ENCODE data around the gene MFN1. TPM values are rescaled to one million over a fixed set of nuclear protein-coding genes. Genes with fewer than 3 reads are reported as not detected.

The MFN1 gene
- total and polyA plus RNA-seq, 12 donors: 15.0 to 82.1 (median 66.5) TPM

GRCh38 chr3:179416681-179417080 lies 69.2 kb downstream of the MFN1 start:
- ATAC-seq (no peak), DNase-seq (no peak)
- TF ChIP-seq, protein P1, sequence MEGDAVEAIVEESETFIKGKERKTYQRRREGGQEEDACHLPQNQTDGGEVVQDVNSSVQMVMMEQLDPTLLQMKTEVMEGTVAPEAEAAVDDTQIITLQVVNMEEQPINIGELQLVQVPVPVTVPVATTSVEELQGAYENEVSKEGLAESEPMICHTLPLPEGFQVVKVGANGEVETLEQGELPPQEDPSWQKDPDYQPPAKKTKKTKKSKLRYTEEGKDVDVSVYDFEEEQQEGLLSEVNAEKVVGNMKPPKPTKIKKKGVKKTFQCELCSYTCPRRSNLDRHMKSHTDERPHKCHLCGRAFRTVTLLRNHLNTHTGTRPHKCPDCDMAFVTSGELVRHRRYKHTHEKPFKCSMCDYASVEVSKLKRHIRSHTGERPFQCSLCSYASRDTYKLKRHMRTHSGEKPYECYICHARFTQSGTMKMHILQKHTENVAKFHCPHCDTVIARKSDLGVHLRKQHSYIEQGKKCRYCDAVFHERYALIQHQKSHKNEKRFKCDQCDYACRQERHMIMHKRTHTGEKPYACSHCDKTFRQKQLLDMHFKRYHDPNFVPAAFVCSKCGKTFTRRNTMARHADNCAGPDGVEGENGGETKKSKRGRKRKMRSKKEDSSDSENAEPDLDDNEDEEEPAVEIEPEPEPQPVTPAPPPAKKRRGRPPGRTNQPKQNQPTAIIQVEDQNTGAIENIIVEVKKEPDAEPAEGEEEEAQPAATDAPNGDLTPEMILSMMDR (IDR thresholded peaks at IDR 0.05): no peak
- Histone ChIP-seq H3K4me3 (no peak overlapping the region), H3K9me3 (no peaks in the 10 kb centered on the region), H3K4me1 (peaks cover 0 to 18% (median 9%) of the 10 kb centered on the region in 9 donors), H3K27me3 (no peaks in the 10 kb centered on the region), H3K27ac (peak overlapping the region in 2 of 10 donors; percentile 38 to 56), H3K36me3 (peaks cover 0 to 94% (median 16%) of the 10 kb centered on the region in 9 donors)
- intact Hi-C loops (cut with DNase I): no loop called here
- 93 to 97% methylated on average over 2 of the region's 2 CpGs for WGBS, 2 donors

DNA sequence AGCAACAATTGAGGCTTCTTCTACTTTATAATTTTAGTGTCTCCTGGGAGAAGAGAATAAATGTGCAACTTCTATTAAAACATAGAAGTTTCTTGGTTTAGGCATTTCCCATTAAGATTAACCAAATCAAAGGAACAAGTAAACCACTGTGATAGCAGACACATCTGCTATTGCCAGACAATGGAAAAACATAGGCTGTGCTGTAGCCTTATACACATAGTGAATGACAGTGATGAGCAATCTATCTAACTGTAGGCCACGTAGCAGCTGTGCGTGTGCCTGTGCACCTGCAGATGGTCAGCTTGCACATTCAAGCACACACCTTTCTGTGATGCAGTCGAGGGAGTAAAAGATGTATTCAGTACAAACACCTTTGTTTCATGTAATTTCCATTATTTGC lies 71.1 kb downstream of the MFN1 start:
- H3K27ac ChIP-seq: no peak overlapping the region
- peaks cover 0 to 26% (median 10%) of the 10 kb centered on the region in 9 donors for H3K4me1 ChIP-seq
- no peaks in the 10 kb centered on the region for H3K27me3 ChIP-seq
- ATAC-seq (no peak), DNase-seq (no peak)
- H3K4me3 ChIP-seq: no peak overlapping the region
- WGBS, 2 donors: 90 to 92% methylated on average over 3 of the region's 3 CpGs
- TF ChIP-seq, protein P1 (IDR thresholded peaks at IDR 0.05): no peak
- intact Hi-C loops (cut with DNase I): no loop called here
- H3K36me3 ChIP-seq: peaks cover 0 to 87% (median 24%) of the 10 kb centered on the region in 9 donors
- no peaks in the 10 kb centered on the region for H3K9me3 ChIP-seq

GRCh38 chr3:179421500-179421899 lies 74.0 kb downstream of the MFN1 start:
- Histone ChIP-seq H3K9me3 (no peaks in the 10 kb centered on the region), H3K4me3 (no peak overlapping the region), H3K27me3 (no peaks in the 10 kb centered on the region), H3K27ac (peak overlapping the region in 4 of 10 donors; percentile 2 to 51 (median 22)), H3K4me1 (peaks cover 0 to 13% (median 10%) of the 10 kb centered on the region in 9 donors), H3K36me3 (peaks cover 0 to 93% (median 44%) of the 10 kb centered on the region in 9 donors)
- 16 to 23% methylated on average over 2 of the region's 2 CpGs for WGBS, 2 donors
- intact Hi-C loops (cut with DNase I): loop anchor here (1.0 to 5.0 kb wide), 5 partner anchors 136 to 141 kb away; partner anchors contain the start of gene ACTL6A (in 1 of the 10)
- peak in 1 of 2 donors; percentile 53 for DNase-seq
- ATAC-seq: peak; percentile 64 to 92 (median 82)
- TF ChIP-seq, protein P1 (IDR thresholded peaks at IDR 0.05): peak; percentile 51 to 84 (median 68)

- intact Hi-C loops (cut with DNase I): loop anchor here in 1 of 10 donors (5.0 kb wide), 1 partner anchor 122 kb away; no protein-coding TSS in a partner anchor
- peaks cover 0 to 29% (median 18%) of the 10 kb centered on the region in 9 donors for H3K4me1 ChIP-seq
- H3K9me3 ChIP-seq: no peaks in the 10 kb centered on the region
- ATAC-seq (no peak), DNase-seq (no peak)
- no peak overlapping the region for H3K4me3 ChIP-seq
- WGBS, 2 donors: 83 to 89% methylated on average over 6 of the region's 6 CpGs
- H3K36me3 ChIP-seq: peaks cover 0 to 57% (median 32%) of the 10 kb centered on the region in 9 donors
- H3K27ac ChIP-seq: no peak overlapping the region
- H3K27me3 ChIP-seq: no peaks in the 10 kb centered on the region
- TF ChIP-seq, protein P1 (IDR thresholded peaks at IDR 0.05): no peak
These were observed 77.6 kb downstream of the MFN1 start for GRCh38 chr3:179425075-179425474.
